Stimulated activated naive B cell treated with anti-CD40 and anti-IgM and Interleukin-4, amounts not matched to agents 10 μg/mL and 1 μg/mL and 100 μg/mL, for 72 hours (primary cell): Measurements from ENCODE around the gene DNM3.
"Not testable (repeated sequence)": the region's sequence is repeated elsewhere in the genome, so short reads cannot be mapped to it uniquely, and the experiment has no call there.

Experiments
- ATAC-seq, 2 donors: fragments of 150-1000 bp; cut with Tn5 transposase; replicated peaks; 2 replicates each; pipeline ENCODE4 v1.10.0; 2021; ENCODE audit warnings: moderate library complexity in 1 of 2
- DNase-seq: peaks from one replicate; pipeline ENCODE4 v3.0.0; 2021
- H3K27ac Mint-ChIP-seq: one replicate; pipeline ENCODE4 v1.8.0; 2022; ENCODE audit warnings: mild to moderate bottlenecking, mixed read lengths
- H3K27me3 Mint-ChIP-seq, 2 donors: one replicate each; pipeline ENCODE4 v1.8.0; 2022; ENCODE audit warnings: mixed read lengths in 2 of 2
- H3K36me3 Mint-ChIP-seq, 2 donors: one replicate each; pipeline ENCODE4 v1.8.0; 2022; ENCODE audit warnings: mixed read lengths in 2 of 2, mild to moderate bottlenecking in 1 of 2
- H3K4me1 Mint-ChIP-seq, 2 donors: one replicate each; pipeline ENCODE4 v1.8.0; 2022; ENCODE audit warnings: mixed read lengths in 2 of 2, mild to moderate bottlenecking in 1 of 2
- H3K4me3 Mint-ChIP-seq, 2 donors: one replicate each; pipeline ENCODE4 v1.8.0; 2022; ENCODE audit warnings: mild to moderate bottlenecking in 2 of 2, mixed read lengths in 2 of 2, moderate library complexity in 1 of 2
- H3K9me3 Mint-ChIP-seq, 2 donors: one replicate each; pipeline ENCODE4 v1.8.0; 2022; ENCODE audit warnings: mixed read lengths in 2 of 2, mild to moderate bottlenecking in 1 of 2

Gene DNM3

DNA sequence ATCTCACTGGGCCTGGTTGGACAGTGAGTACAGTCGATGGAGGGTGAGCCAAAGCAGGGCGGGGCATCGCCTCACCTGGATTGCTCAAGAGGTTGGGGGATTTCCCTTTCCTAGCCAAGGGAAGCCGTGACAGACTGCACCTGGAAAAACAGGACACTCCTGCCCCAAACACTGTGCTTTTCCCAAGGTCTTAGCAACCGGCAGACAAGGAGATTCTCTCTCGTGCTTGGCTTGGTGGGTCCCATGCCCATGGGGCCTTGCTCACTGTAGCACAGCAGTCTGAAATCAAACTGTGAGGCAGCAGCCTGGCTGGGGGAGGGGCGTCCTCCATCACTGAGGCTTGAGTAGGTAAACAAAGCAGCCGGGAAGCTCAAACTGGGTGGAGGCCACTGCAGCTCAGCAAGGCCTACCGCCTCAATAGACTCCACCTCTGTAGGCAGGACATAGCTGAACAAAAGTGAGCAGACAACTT is 590.5 kb downstream of the DNM3 start:
- Mint-ChIP-seq H3K9me3 (peaks cover 0 to 2% of the 10 kb centered on the region in 2 donors), H3K4me1 (peaks cover 16 to 21% of the 10 kb centered on the region in 2 donors), H3K36me3 (peaks cover 4 to 9% of the 10 kb centered on the region in 2 donors), H3K27me3 (no peaks in the 10 kb centered on the region), H3K27ac (no peak overlapping the region), H3K4me3 (no peak overlapping the region)
- DNase-seq = no peak
- no peak for ATAC-seq

DNA sequence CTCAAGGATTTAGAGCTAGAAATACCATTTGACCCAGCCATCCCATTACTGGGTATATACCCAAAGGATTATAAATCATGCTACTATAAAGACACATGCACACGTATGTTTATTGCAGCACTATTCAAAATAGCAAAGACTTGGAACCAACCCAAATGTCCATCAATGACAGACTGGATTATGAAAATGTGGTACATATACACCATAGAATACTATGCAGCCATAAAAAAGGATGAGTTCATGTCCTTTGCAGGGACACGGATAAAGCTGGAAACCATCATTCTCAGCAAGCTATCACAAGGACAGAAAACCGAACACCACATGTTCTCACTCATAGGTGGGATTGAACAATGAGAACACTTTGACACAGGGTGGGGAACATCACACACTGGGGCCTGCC is 595.9 kb downstream of the DNM3 start:
- peaks cover 33 to 39% of the 10 kb centered on the region in 2 donors for H3K4me1 Mint-ChIP-seq
- H3K9me3 Mint-ChIP-seq, ATAC-seq, H3K27ac Mint-ChIP-seq, H3K27me3 Mint-ChIP-seq, DNase-seq, H3K4me3 Mint-ChIP-seq: not testable (repeated sequence)
- peaks cover 20 to 39% of the 10 kb centered on the region in 2 donors for H3K36me3 Mint-ChIP-seq

DNA sequence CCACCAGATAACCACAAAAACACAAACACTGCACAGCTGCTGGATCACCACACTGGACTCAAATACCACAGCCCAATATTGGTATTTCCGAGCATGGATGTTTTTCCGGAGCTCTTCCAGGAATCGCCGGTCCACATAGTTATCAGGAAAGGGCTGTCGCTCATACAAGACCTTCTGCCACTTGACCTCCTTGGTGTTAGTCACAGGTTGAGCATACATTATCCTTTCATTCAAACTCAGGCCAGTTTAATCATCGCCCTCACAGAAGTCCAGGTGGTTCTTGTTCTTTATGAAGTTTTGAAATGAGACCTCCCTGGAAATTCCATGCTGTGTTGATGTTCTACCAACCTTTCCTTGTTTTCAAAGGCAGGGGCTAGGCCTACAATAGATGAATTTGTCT is 601.1 kb downstream of the DNM3 start:
- ATAC-seq = no peak
- no peak overlapping the region for H3K27ac Mint-ChIP-seq
- H3K4me3 Mint-ChIP-seq = no peak overlapping the region
- H3K4me1 Mint-ChIP-seq = peaks cover 30 to 39% of the 10 kb centered on the region in 2 donors
- no peak for DNase-seq
- H3K9me3 Mint-ChIP-seq = no peaks in the 10 kb centered on the region
- peaks cover 20 to 38% of the 10 kb centered on the region in 2 donors for H3K36me3 Mint-ChIP-seq
- no peaks in the 10 kb centered on the region for H3K27me3 Mint-ChIP-seq

DNA sequence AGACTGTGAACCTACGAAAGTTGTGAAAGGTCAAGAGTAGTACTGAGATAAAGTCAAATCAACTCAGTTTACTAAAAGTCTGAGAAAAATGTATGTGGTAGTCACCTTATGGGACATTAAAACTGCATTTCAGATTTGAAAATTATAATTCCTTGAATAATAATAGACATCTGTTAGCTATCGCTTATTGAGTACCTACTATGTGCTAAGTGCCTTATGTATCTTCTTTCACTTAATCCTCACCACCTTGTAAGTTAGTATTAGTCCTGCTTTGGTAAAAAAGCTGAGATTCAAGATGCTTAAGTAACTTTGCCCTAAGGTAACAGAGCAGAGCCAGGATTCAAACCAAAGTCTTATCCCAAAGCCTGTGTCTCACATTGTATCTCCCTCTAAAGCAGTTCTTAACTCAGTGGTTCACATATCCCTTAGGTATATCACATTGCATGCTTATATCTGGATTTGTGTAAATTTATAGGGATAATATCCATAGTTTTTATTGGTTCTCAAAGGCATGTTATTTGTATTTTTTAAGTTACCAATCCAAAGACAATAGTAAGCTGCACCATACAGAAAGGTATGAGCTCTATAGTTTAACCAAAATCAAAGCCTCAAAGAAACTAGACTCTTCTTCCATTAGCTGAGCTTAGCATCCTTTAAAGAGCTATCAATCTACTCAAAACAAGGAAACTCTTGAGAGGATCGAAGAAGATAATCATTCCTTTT is 601.7 kb downstream of the DNM3 start:
- H3K9me3 Mint-ChIP-seq = no peaks in the 10 kb centered on the region
- DNase-seq = no peak
- H3K4me3 Mint-ChIP-seq = peak overlapping the region; percentile 89 to 94
- no peaks in the 10 kb centered on the region for H3K27me3 Mint-ChIP-seq
- H3K4me1 Mint-ChIP-seq = peaks cover 30 to 39% of the 10 kb centered on the region in 2 donors
- H3K36me3 Mint-ChIP-seq = peaks cover 20 to 37% of the 10 kb centered on the region in 2 donors
- peak overlapping the region; percentile 97 for H3K27ac Mint-ChIP-seq
- no peak for ATAC-seq

DNA sequence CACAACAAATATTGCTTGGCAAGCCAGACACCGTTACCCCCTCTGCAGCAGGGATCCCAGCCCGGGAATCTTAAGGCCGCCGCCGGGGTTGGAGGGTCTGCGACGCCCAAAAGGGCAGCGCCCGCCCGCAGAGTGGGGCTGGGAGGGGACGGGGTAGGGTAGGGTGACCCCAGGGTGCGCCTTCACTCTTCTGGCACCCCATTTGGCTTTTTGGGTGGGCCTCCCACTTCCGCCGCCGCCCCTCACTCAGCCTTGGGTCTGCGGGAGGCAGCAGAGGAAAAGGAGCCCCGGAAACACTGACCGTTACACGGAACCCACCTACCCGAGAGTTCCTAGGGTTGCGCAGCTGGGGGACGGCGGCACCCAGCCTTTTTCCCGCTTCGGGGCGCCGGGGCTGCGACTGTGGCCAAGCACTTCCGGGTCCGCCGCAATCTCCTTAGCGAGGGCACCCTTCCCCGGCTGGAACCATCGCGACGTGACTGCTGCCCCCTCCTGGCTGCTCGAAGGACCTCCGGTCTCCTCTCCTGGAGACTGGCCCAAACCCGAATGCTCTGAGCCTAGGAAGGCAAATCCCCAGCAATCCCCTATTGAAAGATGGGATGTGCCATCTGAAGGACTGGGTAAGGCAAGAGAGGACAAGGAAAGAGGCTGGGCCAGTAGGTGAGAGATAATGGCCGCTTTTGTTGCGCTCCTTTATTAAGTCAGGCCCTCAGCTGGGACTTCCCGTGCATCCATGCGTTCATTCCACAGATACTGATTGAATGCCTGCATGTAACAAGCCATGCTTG is 602.6 kb downstream of the DNM3 start, which contains the start of gene PIGC:
Gene PIGC, minus strand, starts transcription at position 404 of the 788 bp plus-strand sequence. CDS start 1,447 bp downstream, outside the sequence.
- Mint-ChIP-seq H3K9me3 (no peaks in the 10 kb centered on the region), H3K36me3 (peaks cover 17 to 32% of the 10 kb centered on the region in 2 donors), H3K27me3 (no peaks in the 10 kb centered on the region), H3K4me3 (peak within 1 kb of the TSS; percentile 89 to 94), H3K27ac (peak within 1 kb of the TSS; percentile 97), H3K4me1 (peaks cover 30 to 39% of the 10 kb centered on the region in 2 donors)
- ATAC-seq (peak; percentile 100), DNase-seq (peak; percentile 87)

DNA sequence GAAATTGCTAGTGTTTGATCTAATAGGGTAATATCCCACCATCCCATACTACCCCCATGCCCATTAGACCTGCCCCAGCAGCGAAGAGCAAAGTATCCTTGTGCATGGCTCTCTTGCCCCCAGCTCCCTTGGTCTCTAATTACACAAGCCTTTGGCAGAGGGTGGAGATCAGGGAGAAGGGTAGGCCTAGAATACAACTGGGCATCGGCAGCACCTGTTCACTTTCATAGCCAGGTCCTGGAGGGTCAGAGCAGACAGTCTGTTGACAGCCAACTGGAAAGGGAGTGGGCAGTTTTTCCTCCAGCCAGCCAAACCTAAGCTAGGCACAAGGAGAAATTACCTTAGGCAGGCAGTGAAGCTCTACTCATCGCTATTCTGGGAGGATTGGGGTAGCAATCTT is 605.2 kb downstream of the DNM3 start:
- no peak overlapping the region for H3K4me3 Mint-ChIP-seq
- H3K36me3 Mint-ChIP-seq = peaks cover 10 to 13% of the 10 kb centered on the region in 2 donors
- no peaks in the 10 kb centered on the region for H3K27me3 Mint-ChIP-seq
- H3K27ac Mint-ChIP-seq = no peak overlapping the region
- no peaks in the 10 kb centered on the region for H3K9me3 Mint-ChIP-seq
- DNase-seq = no peak
- H3K4me1 Mint-ChIP-seq = peaks cover 19 to 38% of the 10 kb centered on the region in 2 donors
- ATAC-seq = no peak

DNA sequence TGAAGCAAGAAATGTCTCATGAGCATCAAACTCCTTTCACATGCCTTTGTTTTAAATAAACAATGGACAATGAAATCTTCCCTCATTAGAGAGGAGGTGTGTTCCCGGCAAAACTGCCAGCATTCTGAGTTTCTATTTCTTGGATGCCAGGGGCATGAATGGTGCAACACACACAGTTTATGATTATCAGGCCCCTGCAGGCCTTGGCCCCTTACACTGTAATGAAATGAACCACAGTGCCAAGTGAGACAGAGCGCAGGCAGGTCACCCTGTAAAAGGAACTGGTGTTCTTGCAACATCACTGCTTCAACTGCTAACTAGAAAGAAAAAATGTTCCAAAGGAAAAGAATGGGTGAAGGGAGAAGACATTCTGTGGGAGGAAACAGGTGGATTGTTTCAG is 606.3 kb downstream of the DNM3 start:
- Mint-ChIP-seq H3K4me3 (no peak overlapping the region), H3K27me3 (no peaks in the 10 kb centered on the region), H3K4me1 (peaks cover 8 to 27% of the 10 kb centered on the region in 2 donors), H3K9me3 (no peaks in the 10 kb centered on the region), H3K36me3 (peaks cover under 1 to 3% of the 10 kb centered on the region in 2 donors), H3K27ac (no peak overlapping the region)
- no peak for DNase-seq
- no peak for ATAC-seq

DNA sequence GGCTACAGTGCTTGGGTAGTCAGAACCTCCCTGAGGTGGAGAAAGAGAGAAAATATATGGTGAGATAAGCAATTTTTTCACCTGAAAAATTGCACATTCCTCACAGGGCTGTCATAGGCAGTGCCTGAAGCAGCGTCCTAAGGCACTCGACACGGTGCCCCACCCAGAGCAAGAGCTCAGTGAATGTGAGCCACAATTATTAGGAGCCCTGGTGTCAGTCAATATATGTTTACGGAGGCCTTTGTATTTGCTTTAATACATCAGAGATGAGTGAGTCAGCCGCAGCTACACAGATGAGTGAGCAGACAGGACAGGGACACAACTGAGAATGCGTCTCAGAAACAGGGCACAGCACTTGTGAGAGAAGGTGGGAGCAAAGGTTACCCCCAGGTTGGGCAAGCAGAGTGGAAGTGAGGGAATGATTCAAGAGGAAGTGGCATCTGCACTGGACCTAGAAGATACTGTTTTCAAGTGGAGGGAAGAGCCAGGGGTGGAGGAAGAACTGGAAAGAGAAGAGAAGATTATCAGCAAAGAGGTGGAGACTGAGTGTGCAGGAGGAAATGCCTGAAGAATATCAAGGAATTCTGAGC is 607.8 kb downstream of the DNM3 start:
- no peaks in the 10 kb centered on the region for H3K9me3 Mint-ChIP-seq
- ATAC-seq (no peak), DNase-seq (no peak)
- H3K4me1 Mint-ChIP-seq = peaks cover 5 to 17% of the 10 kb centered on the region in 2 donors
- no peaks in the 10 kb centered on the region for H3K27me3 Mint-ChIP-seq
- H3K4me3 Mint-ChIP-seq = no peak overlapping the region
- no peak overlapping the region for H3K27ac Mint-ChIP-seq
- H3K36me3 Mint-ChIP-seq = no peaks in the 10 kb centered on the region

DNA sequence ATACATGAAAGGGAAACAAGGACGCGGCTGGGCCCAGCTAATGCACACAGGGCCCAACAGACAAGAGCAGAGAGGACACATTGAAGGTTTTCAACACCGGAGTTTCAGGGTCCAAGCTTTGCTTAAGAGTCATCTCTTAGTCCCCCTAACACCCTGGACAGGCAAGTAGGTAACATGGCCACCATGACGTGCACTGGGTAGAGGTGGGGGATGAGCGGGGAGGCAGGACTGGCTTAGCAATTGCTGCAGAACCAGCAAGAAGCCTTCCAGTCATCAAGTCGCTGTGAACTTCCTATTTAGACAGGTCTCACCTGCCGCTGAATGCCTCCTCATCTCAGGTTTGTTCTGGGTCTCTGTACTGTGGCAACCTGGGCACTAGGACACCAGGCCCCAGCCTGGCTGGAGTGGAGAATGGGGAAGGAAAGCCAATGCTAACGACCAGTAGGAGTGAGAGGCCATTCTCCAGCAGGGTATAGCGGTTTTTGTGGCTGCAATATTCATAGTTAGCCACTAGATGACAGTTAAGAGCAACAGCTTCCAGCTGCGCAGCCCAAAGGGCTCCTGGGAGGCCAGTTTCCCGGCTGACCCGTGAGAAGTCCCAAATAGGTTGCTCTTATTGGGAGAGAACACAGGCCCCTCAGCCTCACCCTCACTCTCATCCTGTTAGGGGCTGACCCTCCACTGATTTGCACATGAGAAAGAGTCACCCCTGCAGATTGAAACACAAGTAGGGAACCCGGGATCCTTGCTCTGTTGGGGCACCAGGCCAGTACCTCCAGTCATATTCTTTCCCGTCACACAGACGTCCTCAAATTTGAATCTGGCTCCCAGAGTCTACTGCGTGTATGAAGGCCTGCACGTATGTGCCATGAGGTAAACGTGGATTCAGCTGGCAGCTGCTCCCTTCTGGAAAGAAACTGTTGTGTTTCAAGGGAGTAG is 608.6 kb downstream of the DNM3 start:
- peaks cover 0 to 5% of the 10 kb centered on the region in 2 donors for H3K27me3 Mint-ChIP-seq
- ATAC-seq (peak; percentile 90 to 93), DNase-seq (peak; percentile 17)
- peaks cover 2 to 12% of the 10 kb centered on the region in 2 donors for H3K4me1 Mint-ChIP-seq
- peak overlapping the region; percentile 11 to 52 for H3K4me3 Mint-ChIP-seq
- H3K27ac Mint-ChIP-seq = no peak overlapping the region
- no peaks in the 10 kb centered on the region for H3K9me3 Mint-ChIP-seq
- no peaks in the 10 kb centered on the region for H3K36me3 Mint-ChIP-seq

DNA sequence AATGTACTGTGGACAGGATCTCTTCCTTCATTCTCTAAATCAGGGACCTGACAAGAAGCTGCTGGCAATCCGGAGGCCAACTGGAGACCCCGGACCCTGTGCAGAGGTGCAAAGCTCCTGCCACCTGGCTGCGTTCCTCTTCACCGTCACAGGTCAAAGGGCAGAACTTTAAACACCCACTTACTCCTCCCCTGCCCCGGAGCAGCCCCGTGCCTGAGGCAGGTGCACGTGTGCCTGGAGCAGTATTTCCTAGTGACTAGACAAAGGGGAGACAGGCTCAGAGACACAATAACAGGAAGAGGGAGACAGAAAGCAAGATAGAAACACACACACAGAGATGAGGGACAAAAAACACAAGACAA is 609.2 kb downstream of the DNM3 start:
- Mint-ChIP-seq H3K4me1 (peaks cover 2 to 12% of the 10 kb centered on the region in 2 donors), H3K4me3 (no peak overlapping the region), H3K27ac (no peak overlapping the region), H3K9me3 (no peaks in the 10 kb centered on the region), H3K27me3 (peaks cover 0 to 7% of the 10 kb centered on the region in 2 donors), H3K36me3 (no peaks in the 10 kb centered on the region)
- DNase-seq = no peak
- no peak for ATAC-seq

DNA sequence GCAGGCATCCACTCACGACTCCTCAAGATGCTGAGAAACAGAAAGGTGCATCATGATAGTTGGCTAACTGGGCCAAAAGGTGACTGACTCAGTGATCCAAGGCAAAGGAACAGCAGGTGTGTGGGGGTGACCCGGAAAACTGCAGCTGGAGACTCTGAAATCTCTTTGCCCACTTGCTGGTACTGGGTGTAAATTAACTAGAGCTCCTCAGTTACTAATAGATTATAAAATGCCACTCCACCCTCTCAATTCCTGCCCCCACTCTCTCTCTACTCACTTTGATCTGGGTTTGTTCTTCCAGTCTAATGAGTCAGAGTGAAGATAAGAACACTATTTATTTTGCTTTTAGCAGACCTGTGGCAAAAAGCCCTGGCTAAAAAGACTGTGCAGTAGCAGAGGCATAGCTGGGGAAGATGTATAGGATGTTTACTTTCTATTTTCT is 609.7 kb downstream of the DNM3 start:
- Mint-ChIP-seq H3K4me3 (no peak overlapping the region), H3K27me3 (peaks cover 1 to 7% of the 10 kb centered on the region in 2 donors), H3K36me3 (no peaks in the 10 kb centered on the region), H3K27ac (no peak overlapping the region), H3K4me1 (peaks cover 2 to 12% of the 10 kb centered on the region in 2 donors), H3K9me3 (no peaks in the 10 kb centered on the region)
- DNase-seq = no peak
- no peak for ATAC-seq

DNA sequence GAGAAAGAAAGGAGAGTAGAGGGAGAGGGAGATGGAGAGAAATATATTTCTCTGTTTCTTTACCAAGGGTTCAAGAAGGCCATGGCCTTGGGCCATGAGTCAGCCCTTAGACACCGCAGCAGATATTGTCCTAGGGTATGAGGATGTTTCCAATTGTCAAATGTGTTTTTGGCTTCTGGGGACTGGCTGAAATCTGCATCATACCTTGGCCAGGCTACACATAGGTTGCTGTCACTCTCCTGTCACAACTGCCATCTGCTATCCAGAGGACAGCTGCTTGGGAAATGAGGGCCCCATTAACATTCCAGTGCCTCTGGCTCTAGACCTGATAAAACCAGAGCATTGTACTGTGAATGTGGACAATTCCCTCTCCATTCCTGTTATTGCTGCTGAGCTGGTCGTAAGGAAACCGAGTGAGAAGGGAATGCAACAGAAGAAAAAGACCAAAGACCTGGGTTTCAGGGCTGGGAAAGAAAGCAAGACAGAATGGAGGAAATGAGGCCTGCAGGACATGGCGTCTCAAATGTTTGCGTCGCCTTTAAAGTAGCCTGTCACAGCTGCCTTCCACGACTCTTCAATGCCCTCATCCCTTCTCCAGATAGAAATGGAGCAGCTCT is 611.3 kb downstream of the DNM3 start:
- no peak overlapping the region for H3K27ac Mint-ChIP-seq
- H3K27me3 Mint-ChIP-seq = peaks cover 6 to 12% of the 10 kb centered on the region in 2 donors
- DNase-seq (no peak), ATAC-seq (no peak)
- H3K9me3 Mint-ChIP-seq = no peaks in the 10 kb centered on the region
- peaks cover 2 to 12% of the 10 kb centered on the region in 2 donors for H3K4me1 Mint-ChIP-seq
- no peak overlapping the region for H3K4me3 Mint-ChIP-seq
- H3K36me3 Mint-ChIP-seq = no peaks in the 10 kb centered on the region

DNA sequence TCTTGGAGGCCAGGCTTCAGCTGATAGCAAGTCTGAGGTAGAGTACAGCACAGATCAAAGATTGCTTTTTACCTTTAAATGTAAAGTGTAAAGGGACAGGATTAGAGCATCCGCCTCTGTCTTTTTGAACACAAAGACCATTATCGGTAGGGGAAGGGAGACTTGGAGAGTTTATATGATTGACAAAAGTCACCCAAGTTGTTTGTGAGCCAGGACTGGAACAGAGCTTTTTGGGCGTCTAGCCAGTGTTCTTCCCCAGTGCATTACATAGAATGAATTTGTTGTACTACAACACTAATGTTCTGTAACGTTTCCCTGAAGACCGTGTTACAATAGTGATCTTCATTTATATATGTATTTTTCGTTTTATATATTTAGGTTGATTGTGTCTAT is 611.9 kb downstream of the DNM3 start:
- Mint-ChIP-seq H3K9me3 (no peaks in the 10 kb centered on the region), H3K4me1 (peaks cover 2 to 12% of the 10 kb centered on the region in 2 donors), H3K27ac (no peak overlapping the region), H3K36me3 (no peaks in the 10 kb centered on the region), H3K4me3 (no peak overlapping the region), H3K27me3 (peaks cover 6 to 12% of the 10 kb centered on the region in 2 donors)
- ATAC-seq (no peak), DNase-seq (no peak)
